Measurements from ENCODE around the gene TMCO1. TPM values are rescaled to one million over a fixed set of nuclear protein-coding genes. Genes with fewer than 3 reads are reported as not detected.
A peak's percentile ranks its signal among the peaks of the same experiment; 100 is the strongest.

TMCO1 gene
- total RNA-seq, 1 experiment from 2014 or later, result 70.1 TPM

- Mint-ChIP-seq H3K4me1 (peaks cover 10 to 14% of the 10 kb centered on the region in 2 experiments), H3K9me3 (peaks cover 1 to 4% of the 10 kb centered on the region in 2 experiments; a peak in 3 of 5 replicates), H3K4me3 (peak within 1 kb of the TSS; percentile 97 to 99), H3K27me3 (ENCODE audit: low read depth) (no peaks in the 10 kb centered on the region; the same call in none of the 2 replicates), H3K36me3 (ENCODE audit: insufficient read depth in 1 of 3, low read depth in 3 of 3) (peaks cover 14 to 16% (median 15%) of the 10 kb centered on the region in 3 experiments; a peak in 6 of 7 replicates), H3K27ac (peak within 1 kb of the TSS; percentile 53 to 99 (median 84); a peak in 6 of 7 replicates)
- TF ChIP-seq CTCF (conservative IDR thresholded peaks at IDR 0.05), result peak; percentile 57
- Histone ChIP-seq H3K79me2 (ENCODE audit: insufficient read depth, low read length) (peaks cover 5% of the 10 kb centered on the region; the same call in 1 of the 2 replicates), H3K23me2 (ENCODE audit: insufficient read length, low read depth, low read length, poor library complexity, severe bottlenecking) (no peaks in the 10 kb centered on the region), H4K20me1 (ENCODE audit: control insufficient read depth, insufficient read depth, insufficient read length) (no peaks in the 10 kb centered on the region), H2BK12ac (ENCODE audit: insufficient read length, low read depth, low read length) (no peak within 1 kb of the TSS), H2BK15ac (ENCODE audit: low read depth, low read length) (no peak within 1 kb of the TSS), H2AK5ac (ENCODE audit: insufficient read length, low read length) (no peak within 1 kb of the TSS), H3K27me3 (ENCODE audit: insufficient read depth, low read length) (no peaks in the 10 kb centered on the region), H3K14ac (ENCODE audit: insufficient read depth, low read length) (peak within 1 kb of the TSS; percentile 79; the same call in 1 of the 2 replicates), H4K91ac (ENCODE audit: insufficient read length, low read depth, low read length) (no peak within 1 kb of the TSS), H4K8ac (replicated peaks; ENCODE audit: insufficient read length, low read depth, low read length) (no peak within 1 kb of the TSS), H2BK120ac (ENCODE audit: low read depth, low read length, poor library complexity, severe bottlenecking) (no peak within 1 kb of the TSS), H3K18ac (ENCODE audit: insufficient read length, low read depth, low read length) (peak within 1 kb of the TSS; percentile 81), H3K4me2 (ENCODE audit: insufficient read depth, insufficient read length, low read length) (peak within 1 kb of the TSS; percentile 93), H3K4me1 (ENCODE audit: insufficient read depth, low read length) (no peaks in the 10 kb centered on the region), H3K9ac (ENCODE audit: extremely low read depth, insufficient read length, low read length) (peak within 1 kb of the TSS; percentile 74), H4K5ac (ENCODE audit: insufficient read length, low read depth, low read length) (no peak within 1 kb of the TSS), H2AFZ (ENCODE audit: low read length) (peak within 1 kb of the TSS; percentile 0), H3T11ph (ENCODE audit: low read length) (no peak within 1 kb of the TSS), H3K56ac (ENCODE audit: insufficient read length, low read depth, low read length) (no peak within 1 kb of the TSS), H2BK5ac (ENCODE audit: insufficient read length, low read length) (no peak within 1 kb of the TSS), H2BK20ac (ENCODE audit: low read depth, low read length, poor library complexity, severe bottlenecking) (no peak within 1 kb of the TSS), H3K4ac (ENCODE audit: low read depth, low read length) (no peak within 1 kb of the TSS), H3K27ac (ENCODE audit: insufficient read length, low read depth, low read length) (peak within 1 kb of the TSS; percentile 58), H3K79me1 (ENCODE audit: insufficient read depth, low read depth, low read length, poor library complexity, severe bottlenecking) (no peaks in the 10 kb centered on the region), H3K23ac (ENCODE audit: insufficient read length, low read depth, low read length) (no peak within 1 kb of the TSS), H3K9me3 (ENCODE audit: control insufficient read depth, low read depth, low read length) (no peaks in the 10 kb centered on the region)
- no CpG with 5 or more reads among the region's 65 CpGs for WGBS (ENCODE audit: extremely low coverage, insufficient read length, low lambda C conversion rate)
- DNase-seq, result peak; percentile 95
These were observed 70.5 kb downstream of the TMCO1 start, which contains the start of gene ALDH9A1 for GRCh38 chr1:165697881-165698760. TSS of gene ALDH9A1 (minus strand) at chr1:165698562. CDS start at chr1:165698558, 4 bp downstream.
